Activated T-cell treated with anti-CD3 and anti-CD28 coated beads for 1 hour (primary cell): ENCODE measurements around the gene CHMP3.

Experiments used
- DNase-seq: peaks from one replicate; pipeline ENCODE4 v3.0.0-alpha.2; 2020; ENCODE audit warnings: low read depth

CHMP3 gene

DNA sequence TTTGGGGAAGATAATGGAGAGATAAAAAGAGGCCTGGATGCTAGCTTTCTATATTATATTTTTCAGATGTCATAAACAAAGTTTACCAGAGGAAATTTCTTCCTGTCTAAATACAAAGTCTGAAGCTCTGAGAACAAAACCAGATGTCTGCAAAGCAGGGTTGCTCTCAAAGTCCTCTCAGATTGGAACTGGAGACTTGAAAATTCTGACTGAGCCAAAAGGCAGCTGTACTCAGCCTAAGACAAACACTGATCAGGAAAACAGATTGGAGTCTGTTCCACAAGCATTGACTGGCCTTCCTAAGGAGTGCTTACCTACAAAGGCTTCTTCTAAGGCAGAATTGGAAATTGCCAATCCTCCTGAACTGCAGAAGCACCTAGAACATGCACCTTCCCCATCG, 96.9 kb downstream of the CHMP3 start:
- no peak for DNase-seq

GRCh38 chr2:86464652-86465051, 98.6 kb downstream of the CHMP3 start:
- no peak for DNase-seq

- DNase-seq = no peak
Observed at GRCh38 chr2:86461042-86461743, 102.0 kb downstream of the CHMP3 start.

GRCh38 chr2:86455181-86455580, 108.1 kb downstream of the CHMP3 start:
- DNase-seq = no peak

DNA sequence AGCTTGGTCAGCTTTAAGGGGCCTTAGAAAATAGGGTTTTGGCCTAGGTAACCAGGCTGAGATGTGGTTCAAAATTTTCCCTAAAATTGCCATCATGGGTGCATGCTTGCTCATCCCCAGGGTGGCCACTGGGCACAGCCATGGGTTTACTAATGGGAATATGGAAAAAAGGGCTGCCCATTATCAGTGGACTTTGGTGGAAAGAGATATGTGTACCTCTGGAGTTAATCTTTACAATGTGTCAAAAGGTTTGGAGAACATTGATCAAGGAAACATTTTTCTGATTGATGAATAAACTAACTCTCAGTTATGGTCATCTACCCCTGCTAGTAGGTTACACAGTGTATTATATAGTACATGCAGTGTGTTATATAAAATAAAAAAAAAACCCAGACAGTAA, 109.0 kb downstream of the CHMP3 start:
- DNase-seq = no peak

DNA sequence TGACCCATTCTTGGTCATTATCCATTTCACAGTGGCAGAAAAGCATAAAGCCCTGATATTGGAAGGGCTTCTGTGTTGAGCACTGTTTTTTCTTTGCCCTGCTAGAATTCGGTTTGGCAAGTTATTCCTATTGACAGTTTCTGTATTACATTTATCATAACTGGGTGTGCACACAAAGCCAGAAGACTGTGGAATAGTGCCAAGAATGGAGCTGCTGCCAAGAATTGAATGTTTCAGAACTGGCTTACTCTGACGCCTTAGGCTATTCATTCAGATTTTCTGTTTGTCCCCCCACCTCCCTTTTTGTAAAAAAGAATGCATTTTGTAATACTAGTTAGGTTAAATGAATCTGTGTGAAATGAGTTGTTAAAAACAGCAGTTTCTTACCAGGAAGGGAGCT, 109.4 kb downstream of the CHMP3 start:
- no peak for DNase-seq
